Naive thymus-derived CD4-positive, alpha-beta T cell (primary cell): Measurements from ENCODE around the gene PAQR6. TPM values are rescaled to one million over a fixed set of nuclear protein-coding genes. Genes with fewer than 3 reads are reported as not detected.

ENCODE experiments used
- ATAC-seq: fragments of 150-1000 bp; cut with Tn5 transposase; 2 replicates; pipeline ENCODE4 v1.10.0; 2021; ENCODE audit warnings: mild to moderate bottlenecking, moderate library complexity
- CTCF ChIA-PET: fragments of 350-600 bp; sonication (Branson Sonifier 250); formaldehyde crosslinking; loops from one replicate; lab custom pipeline; 2021; ENCODE audit warnings: antibody characterized with exemption; lab: Charles Lee
- POLR2A ChIA-PET: fragments of 350-600 bp; sonication (Branson Sonifier 250); formaldehyde crosslinking; loops from one replicate; lab custom pipeline; 2021; ENCODE audit warnings: antibody characterized with exemption, inconsistent platforms; lab: Charles Lee
- DNase-seq, 9 donors: peaks; one replicate each; pipeline versions ENCODE4 v3.0.0 to v3.0.0-alpha.2; 2020 to 2022; ENCODE audit warnings: mixed read lengths in 1 of 9
- H3K27ac ChIP-seq: one replicate; pipeline ENCODE4 v1.7.0; 2013; ENCODE audit warnings: mild to moderate bottlenecking, low read depth, low read length, moderate library complexity
- H3K27me3 ChIP-seq, 2 donors: one replicate each; pipeline ENCODE4 v1.7.0; 2013; ENCODE audit warnings: low read length in 2 of 2, mild to moderate bottlenecking in 2 of 2, moderate library complexity in 2 of 2; ENCODE audit not compliant: control insufficient read depth in 2 of 2, insufficient read depth in 2 of 2
- H3K36me3 ChIP-seq, 3 experiments: 1 replicate in 2 of 3; 2 replicates in 1 of 3; pipeline ENCODE4 v1.7.0; 2013; ENCODE audit warnings: low read length in 3 of 3, mild to moderate bottlenecking in 3 of 3, moderate library complexity in 1 of 3; ENCODE audit not compliant: insufficient read depth in 3 of 3, control insufficient read depth in 2 of 3
- H3K4me1 ChIP-seq, 2 donors: one replicate each; pipeline ENCODE4 v1.7.0; 2013; ENCODE audit warnings: low read length in 2 of 2, mild to moderate bottlenecking in 2 of 2, moderate library complexity in 1 of 2; ENCODE audit not compliant: control insufficient read depth in 2 of 2, insufficient read depth in 2 of 2
- H3K4me3 ChIP-seq: 2 replicates; pipeline ENCODE4 v1.7.0; 2013; ENCODE audit warnings: mild to moderate bottlenecking, low read length
- H3K9me3 ChIP-seq, 3 experiments: 1 replicate in 2 of 3; 2 replicates in 1 of 3; pipeline ENCODE4 v1.7.0; 2013; ENCODE audit warnings: low read length in 3 of 3; ENCODE audit not compliant: control insufficient read depth in 2 of 3
- H3K27ac Mint-ChIP-seq, 9 donors: one replicate each; pipeline ENCODE4 v1.8.0; 2020 to 2022; ENCODE audit warnings: mixed read lengths in 9 of 9, mild to moderate bottlenecking in 8 of 9, moderate library complexity in 5 of 9, inconsistent platforms in 2 of 9
- H3K27me3 Mint-ChIP-seq, 5 donors: one replicate each; pipeline ENCODE4 v1.8.0; 2021 to 2022; ENCODE audit warnings: mixed read lengths in 5 of 5, mild to moderate bottlenecking in 1 of 5
- H3K36me3 Mint-ChIP-seq, 5 donors: one replicate each; pipeline ENCODE4 v1.8.0; 2020 to 2022; ENCODE audit warnings: mixed read lengths in 5 of 5, mild to moderate bottlenecking in 3 of 5, inconsistent platforms in 1 of 5
- H3K4me1 Mint-ChIP-seq, 7 donors: one replicate each; pipeline ENCODE4 v1.8.0; 2020 to 2022; ENCODE audit warnings: mixed read lengths in 7 of 7, mild to moderate bottlenecking in 3 of 7, inconsistent platforms in 1 of 7
- H3K4me3 Mint-ChIP-seq, 10 donors: one replicate each; pipeline ENCODE4 v1.8.0; 2020 to 2022; ENCODE audit warnings: mild to moderate bottlenecking in 10 of 10, mixed read lengths in 10 of 10, moderate library complexity in 6 of 10, inconsistent platforms in 2 of 10
- H3K9me3 Mint-ChIP-seq, 11 donors: one replicate each; pipeline ENCODE4 v1.8.0; 2020 to 2022; ENCODE audit warnings: mixed read lengths in 11 of 11, mild to moderate bottlenecking in 4 of 11, inconsistent platforms in 1 of 11, moderate library complexity in 1 of 11
- intact Hi-C, 2 donors: fragments of 100-400 bp; cut with micrococcal nuclease; formaldehyde crosslinking; loops; one replicate each; pipeline ENCODE4 v1.15.1; 2023
- polyA plus RNA-seq, 2 donors: library from polyadenylated mRNA; unstranded; fragments of 300-500 nt; fragmentation: Illumina TruSeq; gene quantifications; one replicate each; pipeline ENCODE4 v1.2.3, GENCODE V29; 2021
- total RNA-seq, 6 experiments: library from RNA in 5 of 6; stranded (reverse) in 5 of 6; gene quantifications; 1 replicate in 5 of 6; 2 replicates in 1 of 6; pipeline ENCODE4 v1.2.3 and lab custom pipeline; 2021 to 2026

The PAQR6 gene
- total and polyA plus RNA-seq, 7 experiments from 2014 or later: 0.22 to 6.2 (median 2.6) TPM; not detected in 1

DNA sequence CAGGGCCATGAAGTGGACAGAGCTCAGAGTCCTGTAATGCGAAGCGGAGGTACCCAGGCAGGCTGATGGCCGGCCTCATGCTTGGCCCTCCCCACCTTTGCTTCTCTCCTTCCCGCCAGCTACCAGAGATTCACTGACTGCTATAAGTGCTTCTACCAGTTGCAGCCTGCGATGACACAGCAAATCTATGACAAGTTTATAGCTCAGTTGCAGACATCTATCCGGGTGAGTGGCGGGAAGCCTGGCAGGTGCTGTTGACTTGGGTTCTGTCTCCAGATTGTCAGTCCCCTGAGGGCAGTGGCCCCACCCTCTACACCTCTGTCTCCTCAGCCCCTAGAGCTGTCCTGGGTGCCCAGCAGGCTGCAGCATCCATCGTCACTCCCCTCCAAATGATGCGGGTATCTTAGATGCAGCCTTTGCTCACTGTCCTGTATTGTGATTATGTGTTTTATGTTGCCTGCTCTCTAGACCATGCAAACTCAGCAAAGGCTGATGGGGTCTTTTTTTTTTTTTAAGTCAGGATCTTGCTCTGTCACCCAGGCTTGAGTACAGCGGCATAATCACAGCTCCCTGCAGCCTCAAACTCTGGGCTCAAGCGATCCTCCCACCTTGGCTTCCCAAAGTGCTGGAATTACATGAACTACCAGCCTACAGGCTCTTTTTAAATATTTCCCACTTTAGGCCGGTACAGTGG, 15.5 kb downstream of the PAQR6 start:
- ATAC-seq: no peak
- Mint-ChIP-seq H3K27ac (peak overlapping the region in 1 of 9 donors; percentile 32), H3K27me3 (no peaks in the 10 kb centered on the region), H3K36me3 (peaks cover 0 to 37% (median 13%) of the 10 kb centered on the region in 5 donors), H3K4me3 (no peak overlapping the region), H3K4me1 (peaks cover 0 to 5% (median 0%) of the 10 kb centered on the region in 7 donors), H3K9me3 (peaks cover 0 to 2% (median 0%) of the 10 kb centered on the region in 11 donors)
- POLR2A ChIA-PET: no interaction called here
- Histone ChIP-seq H3K27me3 (no peaks in the 10 kb centered on the region), H3K4me3 (no peak overlapping the region), H3K9me3 (no peaks in the 10 kb centered on the region), H3K36me3 (peaks cover 0 to 51% (median 12%) of the 10 kb centered on the region in 3 experiments), H3K27ac (no peak overlapping the region), H3K4me1 (no peaks in the 10 kb centered on the region)
- intact Hi-C loops: no loop called here
- CTCF ChIA-PET: interaction anchor here (1.4 kb wide), 1 partner anchor 86 kb away, joined by 4 read pairs; no protein-coding TSS in a partner anchor
- no peak for DNase-seq

DNA sequence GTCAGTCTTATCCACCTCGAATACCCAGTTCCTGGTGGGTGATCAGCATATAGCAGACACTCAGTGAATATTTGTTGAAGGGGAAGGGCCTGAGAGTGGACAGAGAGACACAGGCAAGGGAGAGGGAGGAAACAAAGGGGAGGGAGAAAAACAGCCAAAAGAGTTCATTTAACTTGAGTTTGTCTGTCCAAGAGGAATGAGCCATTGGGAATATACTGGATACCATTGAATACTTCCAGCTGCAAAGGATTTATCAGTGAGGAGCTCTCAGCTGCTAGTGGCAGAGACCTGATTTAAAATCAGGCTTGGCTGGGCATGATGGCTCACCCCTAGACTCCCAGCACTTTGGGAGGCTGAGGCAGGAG, 17.4 kb downstream of the PAQR6 start:
- no peaks in the 10 kb centered on the region for H3K27me3 ChIP-seq
- ChIA-PET POLR2A (interaction anchor here (1.5 kb wide), 1 partner anchor 52 kb away, joined by 3 read pairs; the partner anchor contains the start of gene SMG5), CTCF (no interaction called here)
- H3K27ac ChIP-seq: no peak overlapping the region
- no peak for ATAC-seq
- peaks cover 2 to 14% (median 2%) of the 10 kb centered on the region in 7 donors for H3K4me1 Mint-ChIP-seq
- no peaks in the 10 kb centered on the region for H3K9me3 ChIP-seq
- no peak overlapping the region for H3K4me3 Mint-ChIP-seq
- H3K27ac Mint-ChIP-seq: peak overlapping the region in 2 of 9 donors; percentile 13 to 33
- no peak overlapping the region for H3K4me3 ChIP-seq
- H3K4me1 ChIP-seq: no peaks in the 10 kb centered on the region
- peaks cover 0 to 42% (median 0%) of the 10 kb centered on the region in 3 experiments for H3K36me3 ChIP-seq
- intact Hi-C loops: no loop called here
- DNase-seq: no peak
- H3K9me3 Mint-ChIP-seq: peaks cover 0 to 2% (median 0%) of the 10 kb centered on the region in 11 donors
- H3K36me3 Mint-ChIP-seq: peaks cover 0 to 27% (median 9%) of the 10 kb centered on the region in 5 donors
- H3K27me3 Mint-ChIP-seq: no peaks in the 10 kb centered on the region

GRCh38 chr1:156229809-156230472, 17.9 kb downstream of the PAQR6 start:
- Mint-ChIP-seq H3K27ac (peak overlapping the region in 2 of 9 donors; percentile 13 to 33), H3K9me3 (peaks cover 0 to 2% (median 0%) of the 10 kb centered on the region in 11 donors), H3K27me3 (no peaks in the 10 kb centered on the region), H3K36me3 (peaks cover 0 to 29% (median 12%) of the 10 kb centered on the region in 5 donors), H3K4me1 (peaks cover 5 to 17% (median 7%) of the 10 kb centered on the region in 7 donors), H3K4me3 (no peak overlapping the region)
- no peaks in the 10 kb centered on the region for H3K4me1 ChIP-seq
- CTCF ChIA-PET: interaction anchor here (1.1 kb wide), 1 partner anchor 82 kb away, joined by 6 read pairs; no protein-coding TSS in a partner anchor
- no peak for DNase-seq
- H3K36me3 ChIP-seq: peaks cover 0 to 41% (median 0%) of the 10 kb centered on the region in 3 experiments
- no peak for ATAC-seq
- no peaks in the 10 kb centered on the region for H3K27me3 ChIP-seq
- POLR2A ChIA-PET: interaction anchor here (1.5 kb wide), 1 partner anchor 53 kb away, joined by 3 read pairs; the partner anchor contains the start of gene SMG5
- H3K4me3 ChIP-seq: no peak overlapping the region
- no peaks in the 10 kb centered on the region for H3K9me3 ChIP-seq
- intact Hi-C loops: no loop called here
- no peak overlapping the region for H3K27ac ChIP-seq

- no peak overlapping the region for H3K27ac Mint-ChIP-seq
- ChIA-PET CTCF (interaction anchor here (0.7 to 1.6 kb wide), 4 partner anchors 81 to 99 kb away, joined by 3 to 6 read pairs (median 4); no protein-coding TSS in a partner anchor), POLR2A (no interaction called here)
- no peaks in the 10 kb centered on the region for H3K27me3 Mint-ChIP-seq
- no peaks in the 10 kb centered on the region for H3K9me3 ChIP-seq
- intact Hi-C loops: no loop called here
- H3K9me3 Mint-ChIP-seq: peaks cover 0 to 2% (median 0%) of the 10 kb centered on the region in 11 donors
- H3K27ac ChIP-seq: no peak overlapping the region
- H3K27me3 ChIP-seq: no peaks in the 10 kb centered on the region
- no peak overlapping the region for H3K4me3 ChIP-seq
- peaks cover 5 to 20% (median 9%) of the 10 kb centered on the region in 7 donors for H3K4me1 Mint-ChIP-seq
- peaks cover 3 to 28% (median 13%) of the 10 kb centered on the region in 5 donors for H3K36me3 Mint-ChIP-seq
- H3K4me3 Mint-ChIP-seq: no peak overlapping the region
- H3K36me3 ChIP-seq: peaks cover 0 to 36% (median under 1%) of the 10 kb centered on the region in 3 experiments
- DNase-seq (no peak), ATAC-seq (no peak)
- no peaks in the 10 kb centered on the region for H3K4me1 ChIP-seq
These were observed 19.4 kb downstream of the PAQR6 start for GRCh38 chr1:156228501-156228900.

DNA sequence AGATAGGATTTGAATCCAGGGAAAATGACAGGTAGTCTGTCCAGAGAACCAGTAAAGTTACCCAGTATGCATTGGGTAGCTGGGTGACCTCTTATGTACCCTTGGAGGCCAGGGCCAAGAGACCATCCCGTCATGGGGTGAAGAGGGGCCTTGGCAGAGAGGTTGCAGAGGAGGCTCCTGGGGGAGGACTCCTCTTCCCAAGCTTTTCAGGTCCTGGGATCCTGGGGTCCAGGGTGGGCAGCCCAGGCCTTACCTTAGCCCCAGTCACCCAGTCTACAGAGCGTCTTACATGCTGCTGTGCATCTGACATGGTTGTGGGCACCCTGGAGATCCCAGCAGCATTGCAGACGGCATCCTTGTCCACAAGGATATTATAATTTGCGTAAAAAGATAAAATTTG, 21.1 kb downstream of the PAQR6 start:
- no peak overlapping the region for H3K27ac ChIP-seq
- H3K27me3 ChIP-seq: no peaks in the 10 kb centered on the region
- H3K27ac Mint-ChIP-seq: peak overlapping the region in 1 of 9 donors; percentile 76
- intact Hi-C loops: no loop called here
- H3K27me3 Mint-ChIP-seq: no peaks in the 10 kb centered on the region
- H3K9me3 ChIP-seq: no peaks in the 10 kb centered on the region
- ATAC-seq: no peak
- H3K4me1 ChIP-seq: no peaks in the 10 kb centered on the region
- no peak for DNase-seq
- H3K36me3 Mint-ChIP-seq: peaks cover 12 to 36% (median 25%) of the 10 kb centered on the region in 5 donors
- H3K9me3 Mint-ChIP-seq: peaks cover 0 to 2% (median 0%) of the 10 kb centered on the region in 11 donors
- H3K4me1 Mint-ChIP-seq: peaks cover 6 to 37% (median 11%) of the 10 kb centered on the region in 7 donors
- peaks cover 4 to 49% (median 4%) of the 10 kb centered on the region in 3 experiments for H3K36me3 ChIP-seq
- ChIA-PET CTCF (interaction anchor here (1.2 to 6.3 kb wide), 5 partner anchors 12 to 136 kb away, joined by 3 to 127 read pairs (median 4); partner anchors contain the start of gene PMF1), POLR2A (interaction anchor here (1.0 to 1.8 kb wide), 2 partner anchors 14 to 63 kb away, joined by 4 to 7 read pairs; partner anchors contain the start of gene PMF1)
- H3K4me3 ChIP-seq: no peak overlapping the region
- no peak overlapping the region for H3K4me3 Mint-ChIP-seq

GRCh38 chr1:156226116-156226538, 21.7 kb downstream of the PAQR6 start:
- Histone ChIP-seq H3K36me3 (peaks cover 8 to 55% (median 10%) of the 10 kb centered on the region in 3 experiments), H3K27me3 (no peaks in the 10 kb centered on the region), H3K4me3 (no peak overlapping the region), H3K9me3 (no peaks in the 10 kb centered on the region), H3K27ac (no peak overlapping the region), H3K4me1 (no peaks in the 10 kb centered on the region)
- ATAC-seq (no peak), DNase-seq (no peak)
- Mint-ChIP-seq H3K9me3 (peaks cover 0 to 2% (median 0%) of the 10 kb centered on the region in 11 donors), H3K4me1 (peaks cover 11 to 44% (median 18%) of the 10 kb centered on the region in 7 donors), H3K4me3 (peak overlapping the region in 1 of 10 donors; percentile 11), H3K27me3 (no peaks in the 10 kb centered on the region), H3K27ac (peak overlapping the region in 2 of 9 donors; percentile 67 to 76), H3K36me3 (peaks cover 18 to 42% (median 31%) of the 10 kb centered on the region in 5 donors)
- POLR2A ChIA-PET: interaction anchor here (1.3 to 2.1 kb wide), 3 partner anchors 13 to 80 kb away, joined by 3 to 7 read pairs (median 6); partner anchors contain the start of gene PMF1
- CTCF ChIA-PET: interaction anchor here (1.1 to 6.3 kb wide), 8 partner anchors 12 to 136 kb away, joined by 3 to 127 read pairs (median 4); partner anchors contain the start of gene PMF1
- intact Hi-C loops: no loop called here
